Measurements from ENCODE around the gene NFATC3.
"Not testable (repeated sequence)": the region's sequence is repeated elsewhere in the genome, so short reads cannot be mapped to it uniquely, and the experiment has no call there.

The NFATC3 gene

GRCh38 chr16:68105611-68106010 lies 20.4 kb downstream of the NFATC3 start:
- H3K27me3 ChIP-seq (ENCODE audit: insufficient read depth, poor library complexity, severe bottlenecking) = no peaks in the 10 kb centered on the region
- H3K4me3 ChIP-seq (ENCODE audit: severe bottlenecking) = no peak overlapping the region
- no peaks in the 10 kb centered on the region for H3K4me1 ChIP-seq (ENCODE audit: insufficient read depth, poor library complexity, severe bottlenecking)
- DNase-seq (ENCODE audit: low spot score) = no peak
- H3K9me3 ChIP-seq (ENCODE audit: severe bottlenecking) = peaks cover 13% of the 10 kb centered on the region
- TF ChIP-seq CTCF (IDR thresholded peaks at IDR 0.05; ENCODE audit: poor library complexity, severe bottlenecking) = no peak
- H3K27ac ChIP-seq (ENCODE audit: poor library complexity, severe bottlenecking) = no peak overlapping the region
- no peak for ATAC-seq (ENCODE audit: low read depth)
- no peaks in the 10 kb centered on the region for H3K36me3 ChIP-seq (ENCODE audit: low read depth)

- H3K4me1 ChIP-seq (ENCODE audit: insufficient read depth, poor library complexity, severe bottlenecking); H3K27me3 ChIP-seq (ENCODE audit: insufficient read depth, poor library complexity, severe bottlenecking); ATAC-seq (ENCODE audit: low read depth); DNase-seq (ENCODE audit: low spot score); H3K27ac ChIP-seq (ENCODE audit: poor library complexity, severe bottlenecking); H3K4me3 ChIP-seq (ENCODE audit: severe bottlenecking); H3K36me3 ChIP-seq (ENCODE audit: low read depth): not testable (repeated sequence)
- peaks cover 14% of the 10 kb centered on the region for H3K9me3 ChIP-seq (ENCODE audit: severe bottlenecking)
Observed at GRCh38 chr16:68107230-68107928, 22.2 kb downstream of the NFATC3 start.

GRCh38 chr16:68109156-68109555 lies 24.0 kb downstream of the NFATC3 start:
- H3K27me3 ChIP-seq (ENCODE audit: insufficient read depth, poor library complexity, severe bottlenecking); H3K27ac ChIP-seq (ENCODE audit: poor library complexity, severe bottlenecking); DNase-seq (ENCODE audit: low spot score); H3K4me1 ChIP-seq (ENCODE audit: insufficient read depth, poor library complexity, severe bottlenecking); H3K4me3 ChIP-seq (ENCODE audit: severe bottlenecking); ATAC-seq (ENCODE audit: low read depth); H3K36me3 ChIP-seq (ENCODE audit: low read depth): not testable (repeated sequence)
- H3K9me3 ChIP-seq (ENCODE audit: severe bottlenecking) = peaks cover 14% of the 10 kb centered on the region

GRCh38 chr16:68110611-68111010 lies 25.4 kb downstream of the NFATC3 start:
- not testable (repeated sequence) for ATAC-seq (ENCODE audit: low read depth); DNase-seq (ENCODE audit: low spot score); H3K4me3 ChIP-seq (ENCODE audit: severe bottlenecking); H3K36me3 ChIP-seq (ENCODE audit: low read depth); H3K27me3 ChIP-seq (ENCODE audit: insufficient read depth, poor library complexity, severe bottlenecking); H3K4me1 ChIP-seq (ENCODE audit: insufficient read depth, poor library complexity, severe bottlenecking); H3K27ac ChIP-seq (ENCODE audit: poor library complexity, severe bottlenecking)
- H3K9me3 ChIP-seq (ENCODE audit: severe bottlenecking) = peaks cover 11% of the 10 kb centered on the region

- no peak for TF ChIP-seq CTCF (IDR thresholded peaks at IDR 0.05; ENCODE audit: poor library complexity, severe bottlenecking)
- Histone ChIP-seq H3K4me1 (ENCODE audit: insufficient read depth, poor library complexity, severe bottlenecking) (no peaks in the 10 kb centered on the region), H3K27me3 (ENCODE audit: insufficient read depth, poor library complexity, severe bottlenecking) (no peaks in the 10 kb centered on the region), H3K36me3 (ENCODE audit: low read depth) (no peaks in the 10 kb centered on the region), H3K9me3 (ENCODE audit: severe bottlenecking) (peaks cover 11% of the 10 kb centered on the region), H3K27ac (ENCODE audit: poor library complexity, severe bottlenecking) (no peak overlapping the region), H3K4me3 (ENCODE audit: severe bottlenecking) (no peak overlapping the region)
- ATAC-seq (ENCODE audit: low read depth) (no peak), DNase-seq (ENCODE audit: low spot score) (no peak)
Observed at GRCh38 chr16:68111379-68111778, 26.2 kb downstream of the NFATC3 start.

- no peak overlapping the region for H3K27ac ChIP-seq (ENCODE audit: poor library complexity, severe bottlenecking)
- H3K9me3 ChIP-seq (ENCODE audit: severe bottlenecking) = peaks cover 9% of the 10 kb centered on the region
- DNase-seq (ENCODE audit: low spot score) (no peak), ATAC-seq (ENCODE audit: low read depth) (no peak)
- H3K4me3 ChIP-seq (ENCODE audit: severe bottlenecking) = no peak overlapping the region
- H3K27me3 ChIP-seq (ENCODE audit: insufficient read depth, poor library complexity, severe bottlenecking) = no peaks in the 10 kb centered on the region
- H3K36me3 ChIP-seq (ENCODE audit: low read depth) = no peaks in the 10 kb centered on the region
- no peak for TF ChIP-seq CTCF (IDR thresholded peaks at IDR 0.05; ENCODE audit: poor library complexity, severe bottlenecking)
- H3K4me1 ChIP-seq (ENCODE audit: insufficient read depth, poor library complexity, severe bottlenecking) = no peaks in the 10 kb centered on the region
Observed at GRCh38 chr16:68113059-68113761, 28.0 kb downstream of the NFATC3 start.

Data from RWPE2 (cell line).